Lung microvascular endothelial cell (primary cell): ENCODE measurements around the gene DPY30. TPM values are rescaled to one million over a fixed set of nuclear protein-coding genes. Genes with fewer than 3 reads are reported as not detected.
A peak's percentile ranks its signal among the peaks of the same experiment; 100 is the strongest.
"Not testable (repeated sequence)": the region's sequence is repeated elsewhere in the genome, so short reads cannot be mapped to it uniquely, and the experiment has no call there.

Experiments used
- DNase-seq, 2 donors: peaks; one replicate each; pipeline versions ENCODE4 v3.0.0 to v3.0.0-alpha.2; 2010; ENCODE audit warnings: low read depth in 2 of 2
- total RNA-seq: library from RNA; depleted of rRNA; stranded (reverse); fragments of >200 nt; gene quantifications from 2 replicates; pipeline ENCODE4 v1.2.1, GENCODE V29; 2014

Gene DPY30
- total RNA-seq: 48.6 and 51.2 TPM in 2 replicates

- DNase-seq: peak; percentile 93 to 97
Measured at GRCh38 chr2:32039447-32040219, at the start of gene DPY30. Gene DPY30, minus strand, starts transcription at chr2:32039805. Its CDS starts 349 bp downstream, at chr2:32039456.

GRCh38 chr2:32074134-32074506 lies 34.5 kb upstream of the DPY30 start:
- DNase-seq: no peak

- no peak for DNase-seq
Measured at GRCh38 chr2:32067549-32067948, 27.9 kb upstream of the DPY30 start.

GRCh38 chr2:32064713-32065112 lies 25.1 kb upstream of the DPY30 start:
- no peak for DNase-seq

GRCh38 chr2:32064021-32064601 lies 24.5 kb upstream of the DPY30 start:
- peak; percentile 11 to 15 for DNase-seq

- peak; percentile 97 for DNase-seq
Measured at GRCh38 chr2:32063310-32064020, 23.9 kb upstream of the DPY30 start, which contains the start of gene SPAST. Gene SPAST, plus strand, starts transcription at chr2:32063556. Its CDS starts 276 bp downstream, at chr2:32063832.

GRCh38 chr2:32061973-32062861 lies 22.6 kb upstream of the DPY30 start:
- peak; percentile 17 to 52 for DNase-seq

- no peak for DNase-seq
Measured at GRCh38 chr2:32061430-32061829, 21.8 kb upstream of the DPY30 start.

GRCh38 chr2:32060266-32060665 lies 20.7 kb upstream of the DPY30 start:
- no peak for DNase-seq

- no peak for DNase-seq
Measured at GRCh38 chr2:32058130-32058529, 18.5 kb upstream of the DPY30 start.

GRCh38 chr2:32054583-32054982 lies 15.0 kb upstream of the DPY30 start:
- DNase-seq: not testable (repeated sequence)

- no peak for DNase-seq
Measured at GRCh38 chr2:32051836-32052439, 12.3 kb upstream of the DPY30 start.

- no peak for DNase-seq
Measured at GRCh38 chr2:32043561-32043960, 4.0 kb upstream of the DPY30 start.

GRCh38 chr2:32034198-32034887 lies 5.3 kb downstream of the DPY30 start:
- not testable (repeated sequence) for DNase-seq

GRCh38 chr2:32018789-32019482 lies 20.7 kb downstream of the DPY30 start:
- not testable (repeated sequence) for DNase-seq

GRCh38 chr2:32012872-32013271 lies 26.7 kb downstream of the DPY30 start:
- DNase-seq: no peak

- DNase-seq: no peak
Measured at GRCh38 chr2:32011485-32011960, 28.1 kb downstream of the DPY30 start.

- peak; percentile 96 for DNase-seq
Measured at GRCh38 chr2:32010670-32011484, 28.7 kb downstream of the DPY30 start, which contains the start of gene MEMO1. Gene MEMO1, minus strand, starts transcription at chr2:32011008. Its CDS starts 761 bp downstream, at chr2:32010247.

- peak in 1 of 2 donors; percentile 56 for DNase-seq
Measured at GRCh38 chr2:32010280-32010669, 29.3 kb downstream of the DPY30 start.
